Keratinocyte (primary cell): ENCODE measurements around the gene PP2D1. TPM values are rescaled to one million over a fixed set of nuclear protein-coding genes. Genes with fewer than 3 reads are reported as not detected.

ENCODE experiments used
- DNase-seq: peaks from one replicate; pipeline ENCODE4 v3.0.0-alpha.2; 2011; ENCODE audit warnings: low read depth, missing footprints, low spot score
- FAIRE-seq: peaks from 2 replicates; lab custom pipeline; 2011; peaks lifted over from hg19 to GRCh38; lab: Jason Lieb, UNC
- H2AFZ ChIP-seq: 2 replicates; pipeline ENCODE4 v1.6.0; 2012; ENCODE audit warnings: low read length, control low read depth, inconsistent platforms; ENCODE audit not compliant: control insufficient read depth
- H3K27ac ChIP-seq: 2 replicates; pipeline ENCODE4 v1.5.1; 2011; ENCODE audit warnings: low read length; ENCODE audit not compliant: control insufficient read depth, insufficient read depth
- H3K27me3 ChIP-seq: 3 replicates; pipeline ENCODE4 v1.6.0; 2011; ENCODE audit warnings: low read length; ENCODE audit not compliant: control insufficient read depth, insufficient read depth; ENCODE audit errors: extremely low read depth
- H3K36me3 ChIP-seq, 2 experiments: 2 replicates in 1 of 2; 3 replicates in 1 of 2; pipeline ENCODE4 v1.5.1; 2011; ENCODE audit warnings: low read length in 2 of 2, mild to moderate bottlenecking in 1 of 2; ENCODE audit not compliant: control insufficient read depth in 2 of 2, insufficient read depth in 2 of 2; ENCODE audit errors: extremely low read depth in 1 of 2
- H3K4me1 ChIP-seq: 3 replicates; pipeline ENCODE4 v1.5.1; 2011; ENCODE audit warnings: low read length; ENCODE audit not compliant: control insufficient read depth, insufficient read depth; ENCODE audit errors: extremely low read depth
- H3K4me2 ChIP-seq: 3 replicates; pipeline ENCODE4 v1.6.0; 2011; ENCODE audit warnings: low read depth, low read length; ENCODE audit not compliant: control insufficient read depth, insufficient read depth; ENCODE audit errors: extremely low read depth
- H3K4me3 ChIP-seq, 3 experiments: fragments of 200-600 bp in 1 of 3; sonication (generic) in 1 of 3; 2 replicates in 2 of 3; 3 replicates in 1 of 3; pipeline ENCODE4 v1.5.1; 2011 to 2016; ENCODE audit warnings: low read length in 3 of 3, mild to moderate bottlenecking in 3 of 3, control low read depth in 2 of 3, inconsistent platforms in 1 of 3, low read depth in 1 of 3, mixed read lengths in 1 of 3, mixed run types in 1 of 3, moderate library complexity in 1 of 3; ENCODE audit not compliant: control insufficient read depth in 2 of 3, insufficient read depth in 2 of 3; ENCODE audit errors: extremely low read depth in 1 of 3
- H3K79me2 ChIP-seq: 2 replicates; pipeline ENCODE4 v1.6.0; 2012; ENCODE audit warnings: low read length; ENCODE audit not compliant: control insufficient read depth, insufficient read depth
- H3K9ac ChIP-seq: 3 replicates; pipeline ENCODE4 v1.6.0; 2011; ENCODE audit warnings: low read length; ENCODE audit not compliant: control insufficient read depth, insufficient read depth; ENCODE audit errors: extremely low read depth
- H3K9me1 ChIP-seq: 3 replicates; pipeline ENCODE4 v1.6.0; 2011; ENCODE audit warnings: low read length; ENCODE audit not compliant: control insufficient read depth, insufficient read depth; ENCODE audit errors: extremely low read depth
- H3K9me3 ChIP-seq: 2 replicates; pipeline ENCODE4 v1.5.1; 2012; ENCODE audit warnings: low read depth, low read length; ENCODE audit not compliant: control insufficient read depth
- H4K20me1 ChIP-seq: 3 replicates; pipeline ENCODE4 v1.6.0; 2011; ENCODE audit warnings: low read length; ENCODE audit not compliant: control insufficient read depth, insufficient read depth; ENCODE audit errors: extremely low read depth
- EZH2 ChIP-seq: IDR thresholded peaks from one replicate; pipeline ENCODE4 v1.6.1; 2012; ENCODE audit warnings: inconsistent platforms, mild to moderate bottlenecking, low read length, moderate library complexity
- dilution Hi-C: fragments of 300-500 bp; cut with MboI; formaldehyde crosslinking; loops from one replicate; pipeline ENCODE4 v1.7.0; 2020; ENCODE audit warnings: low sequenced_read_pairs; ENCODE audit not compliant: extremely low pct_ligation_motif_present
- polyA plus RNA-seq, 5 experiments: library from polyadenylated mRNA; depleted of rRNA in 3 of 5; stranded (reverse) in 3 of 5; stranded (forward) in 1 of 5; unstranded in 1 of 5; fragments of >200 nt; gene quantifications; 1 replicate in 1 of 5; 2 replicates in 3 of 5; 3 replicates in 1 of 5; pipeline versions ENCODE4 v1.2.1 to v1.2.3, GENCODE V29; 2011 to 2012; ENCODE audit warnings: missing spikeins in 2 of 5, low read depth in 1 of 5, low replicate concordance in 1 of 5
- TF ChIP-seq, protein P1 (sequence below), 3 experiments: IDR thresholded peaks in 1 of 3; conservative IDR thresholded peaks in 1 of 3; optimal IDR thresholded peaks in 1 of 3; 2 replicates in 2 of 3; 3 replicates in 1 of 3; pipeline versions ENCODE3 to v1.5.1; 2011; ENCODE audit warnings: low read length in 3 of 3, mild to moderate bottlenecking in 3 of 3, moderate library complexity in 2 of 3, control low read depth in 1 of 3, inconsistent platforms in 1 of 3; ENCODE audit not compliant: insufficient read depth in 2 of 3; ENCODE audit errors: extremely low read depth in 1 of 3

Gene PP2D1
- polyA plus RNA-seq, 1 donor (not counting 4 experiments of a cell fraction or from before 2014, with no cell fraction given), result not detected

DNA sequence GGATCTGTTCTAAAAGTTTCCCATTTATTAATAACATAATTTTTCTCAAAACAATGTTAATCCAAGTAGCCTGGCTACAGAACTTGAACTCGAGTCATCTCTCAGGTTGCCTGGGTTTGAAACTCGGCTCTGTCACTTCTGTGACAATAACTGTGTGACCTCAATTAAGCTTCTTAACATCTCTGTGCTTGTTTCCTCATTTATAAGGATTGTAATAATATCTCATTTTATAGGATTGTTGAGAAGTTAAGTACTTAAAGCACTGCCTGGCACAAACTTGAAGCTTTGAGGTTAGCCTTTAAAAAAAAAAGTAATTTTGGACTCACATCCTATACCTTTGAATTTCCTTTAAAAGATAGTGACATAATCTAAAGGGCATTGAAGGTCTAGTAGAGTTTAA, 61.7 kb downstream of the PP2D1 start:
- no peak overlapping the region for H3K4me3 ChIP-seq
- H3K27me3 ChIP-seq, result no peaks in the 10 kb centered on the region
- H3K9me3 ChIP-seq, result no peaks in the 10 kb centered on the region
- FAIRE-seq, result no peak
- H4K20me1 ChIP-seq, result no peaks in the 10 kb centered on the region
- H3K4me2 ChIP-seq, result peak overlapping the region; percentile 84
- H2AFZ ChIP-seq, result no peak overlapping the region
- dilution Hi-C loops, result no loop called here
- H3K4me1 ChIP-seq, result peaks cover 23% of the 10 kb centered on the region
- H3K9ac ChIP-seq, result no peak overlapping the region
- H3K79me2 ChIP-seq, result peaks cover 79% of the 10 kb centered on the region
- no peak overlapping the region for H3K27ac ChIP-seq
- no peak for DNase-seq
- H3K36me3 ChIP-seq, result peaks cover 4 to 17% of the 10 kb centered on the region in 2 experiments
- H3K9me1 ChIP-seq, result no peaks in the 10 kb centered on the region
- TF ChIP-seq EZH2, result no peak

DNA sequence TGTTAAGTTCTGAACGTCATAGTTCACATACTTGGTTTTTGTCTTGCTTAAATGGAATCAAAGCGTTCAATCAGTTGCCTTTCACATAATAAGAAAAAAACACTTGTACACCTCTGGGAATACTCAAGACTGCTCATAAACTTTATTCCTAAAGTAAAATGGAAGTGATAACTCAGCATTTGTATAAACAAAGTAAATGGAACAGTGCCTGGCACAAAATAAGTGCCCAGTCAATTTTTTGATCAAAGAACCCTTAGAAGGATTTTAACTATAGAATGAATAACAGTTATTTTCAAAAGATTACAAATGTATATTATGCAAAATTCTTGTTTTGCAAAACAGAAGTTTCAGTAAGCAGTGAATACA, 63.9 kb downstream of the PP2D1 start:
- H3K36me3 ChIP-seq, result peaks cover 3 to 9% of the 10 kb centered on the region in 2 experiments
- peaks cover 58% of the 10 kb centered on the region for H3K79me2 ChIP-seq
- no peaks in the 10 kb centered on the region for H4K20me1 ChIP-seq
- peak overlapping the region; percentile 96 for H3K27ac ChIP-seq
- no peaks in the 10 kb centered on the region for H3K27me3 ChIP-seq
- H2AFZ ChIP-seq, result no peak overlapping the region
- FAIRE-seq (no peak), DNase-seq (no peak)
- H3K9ac ChIP-seq, result peak overlapping the region; percentile 95
- dilution Hi-C loops, result no loop called here
- no peaks in the 10 kb centered on the region for H3K9me1 ChIP-seq
- H3K4me2 ChIP-seq, result peak overlapping the region; percentile 84
- TF ChIP-seq, protein P1, sequence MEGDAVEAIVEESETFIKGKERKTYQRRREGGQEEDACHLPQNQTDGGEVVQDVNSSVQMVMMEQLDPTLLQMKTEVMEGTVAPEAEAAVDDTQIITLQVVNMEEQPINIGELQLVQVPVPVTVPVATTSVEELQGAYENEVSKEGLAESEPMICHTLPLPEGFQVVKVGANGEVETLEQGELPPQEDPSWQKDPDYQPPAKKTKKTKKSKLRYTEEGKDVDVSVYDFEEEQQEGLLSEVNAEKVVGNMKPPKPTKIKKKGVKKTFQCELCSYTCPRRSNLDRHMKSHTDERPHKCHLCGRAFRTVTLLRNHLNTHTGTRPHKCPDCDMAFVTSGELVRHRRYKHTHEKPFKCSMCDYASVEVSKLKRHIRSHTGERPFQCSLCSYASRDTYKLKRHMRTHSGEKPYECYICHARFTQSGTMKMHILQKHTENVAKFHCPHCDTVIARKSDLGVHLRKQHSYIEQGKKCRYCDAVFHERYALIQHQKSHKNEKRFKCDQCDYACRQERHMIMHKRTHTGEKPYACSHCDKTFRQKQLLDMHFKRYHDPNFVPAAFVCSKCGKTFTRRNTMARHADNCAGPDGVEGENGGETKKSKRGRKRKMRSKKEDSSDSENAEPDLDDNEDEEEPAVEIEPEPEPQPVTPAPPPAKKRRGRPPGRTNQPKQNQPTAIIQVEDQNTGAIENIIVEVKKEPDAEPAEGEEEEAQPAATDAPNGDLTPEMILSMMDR (optimal IDR thresholded peaks at IDR 0.05 in 1 of 3, IDR thresholded peaks at IDR 0.05 in 1 of 3, conservative IDR thresholded peaks at IDR 0.05 in 1 of 3; ENCODE audit: extremely low read depth in 1 of 3, insufficient read depth in 2 of 3, low read length in 3 of 3), result no peak
- TF ChIP-seq EZH2, result no peak
- peak overlapping the region; percentile 72 to 90 (median 88) for H3K4me3 ChIP-seq
- H3K9me3 ChIP-seq, result no peaks in the 10 kb centered on the region
- peaks cover 23% of the 10 kb centered on the region for H3K4me1 ChIP-seq
